DOHH2 (cell line): Measurements from ENCODE around the gene ORAI2.
A peak's percentile ranks its signal among the peaks of the same experiment; 100 is the strongest.

Source experiments
- H3F3A ChIP-seq: fragments of 200-600 bp; sonication (generic), shearing (Covaris generic); 2 replicates; pipeline ENCODE4 v1.6.0; 2016; ENCODE audit warnings: antibody characterized with exemption, mild to moderate bottlenecking; ENCODE audit not compliant: control insufficient read depth, insufficient read depth
- H3K27ac ChIP-seq: fragments of 200-600 bp; sonication (generic); 2 replicates; pipeline ENCODE4 v1.5.1; 2014; ENCODE audit warnings: low read depth, mild to moderate bottlenecking, low read length, moderate library complexity
- H3K27me3 ChIP-seq: fragments of 200-600 bp; sonication (generic); 2 replicates; pipeline ENCODE4 v1.6.1; 2014; ENCODE audit warnings: mild to moderate bottlenecking, low read length, mixed read lengths; ENCODE audit not compliant: control insufficient read depth
- H3K36me3 ChIP-seq: fragments of 200-600 bp; sonication (generic); 2 replicates; pipeline ENCODE4 v1.6.1; 2014; ENCODE audit warnings: mild to moderate bottlenecking, low read length, moderate library complexity, mixed read lengths; ENCODE audit not compliant: control insufficient read depth
- H3K4me1 ChIP-seq: fragments of 200-600 bp; sonication (generic); 2 replicates; pipeline ENCODE4 v1.6.1; 2014; ENCODE audit warnings: mild to moderate bottlenecking, low read length, mixed read lengths; ENCODE audit not compliant: control insufficient read depth
- H3K4me2 ChIP-seq: fragments of 200-600 bp; sonication (generic); 2 replicates; pipeline ENCODE4 v1.6.0; 2014; ENCODE audit warnings: mild to moderate bottlenecking, low read length, moderate library complexity
- H3K4me3 ChIP-seq: fragments of 200-600 bp; sonication (generic); 2 replicates; pipeline ENCODE4 v1.5.1; 2014; ENCODE audit warnings: mild to moderate bottlenecking, low read length, mixed read lengths
- H3K79me2 ChIP-seq: fragments of 200-600 bp; sonication (generic); 2 replicates; pipeline ENCODE4 v1.6.1; 2014; ENCODE audit warnings: mild to moderate bottlenecking, low read length, mixed read lengths; ENCODE audit not compliant: control insufficient read depth
- H3K9me2 ChIP-seq: fragments of 200-600 bp; sonication (generic); replicated peaks from 2 replicates; pipeline ENCODE4 v1.6.1; 2014; ENCODE audit warnings: mild to moderate bottlenecking, low read length, mixed read lengths; ENCODE audit not compliant: control insufficient read depth
- H3K9me3 ChIP-seq: fragments of 200-600 bp; sonication (generic); 2 replicates; pipeline ENCODE4 v1.6.1; 2014; ENCODE audit warnings: antibody characterized with exemption, low read length, mixed read lengths; ENCODE audit not compliant: control insufficient read depth, insufficient read depth
- H4K20me1 ChIP-seq: fragments of 200-600 bp; sonication (generic); 2 replicates; pipeline ENCODE4 v1.6.0; 2014; ENCODE audit warnings: low read depth, mild to moderate bottlenecking, antibody characterized with exemption, low read length, moderate library complexity; ENCODE audit not compliant: control insufficient read depth, insufficient read depth
- CTCF ChIP-seq: fragments of 200-600 bp; sonication (generic); IDR thresholded peaks from one replicate; pipeline ENCODE4 v1.5.1; 2014; ENCODE audit warnings: antibody characterized with exemption, mild to moderate bottlenecking, low read depth, low read length; ENCODE audit not compliant: poor library complexity, severe bottlenecking
- EZH2phosphoT487 ChIP-seq: fragments of 200-600 bp; sonication (generic); IDR thresholded peaks from 2 replicates; pipeline ENCODE4 v1.6.1; 2017; ENCODE audit warnings: borderline replicate concordance, mild to moderate bottlenecking, antibody characterized with exemption, low read length, moderate library complexity, mixed read lengths

ORAI2 gene

GRCh38 chr7:102413091-102413490, 20.3 kb upstream of the ORAI2 start:
- H3K27ac ChIP-seq = no peak overlapping the region

GRCh38 chr7:102413611-102414010, 19.8 kb upstream of the ORAI2 start:
- H3K9me3 ChIP-seq = peaks cover 6% of the 10 kb centered on the region; the same call in 1 of the 2 replicates
- H3K79me2 ChIP-seq = peaks cover 75% of the 10 kb centered on the region
- no peak overlapping the region for H3K4me2 ChIP-seq
- TF ChIP-seq CTCF (no peak), EZH2phosphoT487 (no peak)
- no peaks in the 10 kb centered on the region for H4K20me1 ChIP-seq
- no peaks in the 10 kb centered on the region for H3K9me2 ChIP-seq
- H3K4me3 ChIP-seq = no peak overlapping the region
- peaks cover 97% of the 10 kb centered on the region for H3K36me3 ChIP-seq
- no peaks in the 10 kb centered on the region for H3K27me3 ChIP-seq
- H3K4me1 ChIP-seq = peaks cover 72% of the 10 kb centered on the region
- peaks cover 15% of the 10 kb centered on the region for H3F3A ChIP-seq
- H3K27ac ChIP-seq = no peak overlapping the region

More at GRCh38 chr7:102413091-102413490, 20.3 kb upstream of the ORAI2 start:
- no peaks in the 10 kb centered on the region for H4K20me1 ChIP-seq
- peaks cover 72% of the 10 kb centered on the region for H3K4me1 ChIP-seq
- no peaks in the 10 kb centered on the region for H3K9me2 ChIP-seq
- H3F3A ChIP-seq = peaks cover 15% of the 10 kb centered on the region
- H3K4me2 ChIP-seq = no peak overlapping the region
- peaks cover 78% of the 10 kb centered on the region for H3K79me2 ChIP-seq
- peaks cover 6% of the 10 kb centered on the region; the same call in 1 of the 2 replicates for H3K9me3 ChIP-seq
- no peaks in the 10 kb centered on the region for H3K27me3 ChIP-seq
- peaks cover 97% of the 10 kb centered on the region for H3K36me3 ChIP-seq
- H3K4me3 ChIP-seq = no peak overlapping the region
- TF ChIP-seq CTCF (no peak), EZH2phosphoT487 (no peak)

GRCh38 chr7:102415685-102416225, 17.6 kb upstream of the ORAI2 start:
- Histone ChIP-seq H3K4me2 (peak overlapping the region; percentile 54), H3K4me3 (peak overlapping the region; percentile 14; the same call in 1 of the 2 replicates), H3K9me3 (no peaks in the 10 kb centered on the region), H3K27ac (peak overlapping the region; percentile 67), H3K27me3 (no peaks in the 10 kb centered on the region), H3K36me3 (peaks cover 97% of the 10 kb centered on the region), H3F3A (peaks cover 19% of the 10 kb centered on the region), H3K9me2 (no peaks in the 10 kb centered on the region), H3K79me2 (peaks cover 72% of the 10 kb centered on the region), H3K4me1 (peaks cover 83% of the 10 kb centered on the region), H4K20me1 (no peaks in the 10 kb centered on the region)
- TF ChIP-seq EZH2phosphoT487 (no peak), CTCF (no peak)
